Liver (tissue), 9 donors: ENCODE results near the gene MICAL2. TPM values are rescaled to one million over a fixed set of nuclear protein-coding genes. Genes with fewer than 3 reads are reported as not detected.

ENCODE experiments used
- DNase-seq: peaks from one replicate; pipeline ENCODE4 v3.0.0-alpha.2; 2017; ENCODE audit warnings: low spot score
- H3K27ac ChIP-seq, 2 donors: one replicate each; pipeline ENCODE4 v1.7.0; 2013; ENCODE audit warnings: inconsistent platforms in 2 of 2, low read length in 2 of 2, control low read depth in 1 of 2, low read depth in 1 of 2, mild to moderate bottlenecking in 1 of 2
- H3K27me3 ChIP-seq, 4 donors: one replicate each; pipeline versions ENCODE4 v1.6.1 to v1.7.0; 2013; ENCODE audit warnings: low read length in 3 of 4, inconsistent platforms in 1 of 4, mild to moderate bottlenecking in 1 of 4, moderate library complexity in 1 of 4; ENCODE audit not compliant: control insufficient read depth in 4 of 4, insufficient read depth in 4 of 4
- H3K36me3 ChIP-seq, 4 donors: one replicate each; pipeline versions ENCODE4 v1.6.1 to v1.7.0; 2013; ENCODE audit warnings: low read length in 3 of 4, mild to moderate bottlenecking in 3 of 4, low read depth in 1 of 4, moderate library complexity in 1 of 4; ENCODE audit not compliant: control insufficient read depth in 4 of 4, insufficient read depth in 3 of 4
- H3K4me1 ChIP-seq, 4 donors: one replicate each; pipeline versions ENCODE4 v1.6.1 to v1.7.0; 2013; ENCODE audit warnings: low read length in 3 of 4, mild to moderate bottlenecking in 3 of 4, moderate library complexity in 1 of 4; ENCODE audit not compliant: control insufficient read depth in 4 of 4, insufficient read depth in 4 of 4
- H3K4me3 ChIP-seq, 3 donors: one replicate each; pipeline versions ENCODE4 v1.6.1 to v1.7.0; 2013; ENCODE audit warnings: low read length in 3 of 3, control low read depth in 1 of 3, low read depth in 1 of 3, mild to moderate bottlenecking in 1 of 3
- H3K9ac ChIP-seq, 2 donors: one replicate each; pipeline ENCODE4 v1.7.0; 2013; ENCODE audit warnings: low read length in 2 of 2, mild to moderate bottlenecking in 2 of 2, moderate library complexity in 2 of 2, control low read depth in 1 of 2, low read depth in 1 of 2
- H3K9me3 ChIP-seq, 4 donors: one replicate each; pipeline versions ENCODE4 v1.6.1 to v1.7.0; 2013; ENCODE audit warnings: low read length in 3 of 4; ENCODE audit not compliant: control insufficient read depth in 4 of 4
- EGR1 ChIP-seq, 2 donors: IDR thresholded peaks; 2 replicates each; pipeline ENCODE4 v1.6.1; 2016 to 2018; ENCODE audit warnings: antibody characterized with exemption in 2 of 2, low read depth in 2 of 2
- FOXA1 ChIP-seq: IDR thresholded peaks from 2 replicates; pipeline ENCODE4 v1.6.1; 2016; ENCODE audit warnings: antibody characterized with exemption
- FOXA2 ChIP-seq: IDR thresholded peaks from 2 replicates; pipeline ENCODE4 v1.6.1; 2016; ENCODE audit warnings: antibody characterized with exemption
- GABPA ChIP-seq, 2 donors: IDR thresholded peaks in 1 of 2; conservative IDR thresholded peaks in 1 of 2; 2 replicates each; pipeline ENCODE4 v1.6.1; 2016; ENCODE audit warnings: antibody characterized with exemption in 2 of 2, mild to moderate bottlenecking in 1 of 2, moderate library complexity in 1 of 2
- HNF4A ChIP-seq, 2 donors: conservative IDR thresholded peaks; 2 replicates each; pipeline ENCODE4 v1.6.1; 2016; ENCODE audit warnings: antibody characterized with exemption in 2 of 2, mild to moderate bottlenecking in 2 of 2
- HNF4G ChIP-seq: IDR thresholded peaks from 2 replicates; pipeline ENCODE4 v1.6.1; 2016; ENCODE audit warnings: antibody characterized with exemption
- JUND ChIP-seq, 2 donors: IDR thresholded peaks; 2 replicates each; pipeline ENCODE4 v1.6.1; 2016; ENCODE audit warnings: antibody characterized with exemption in 2 of 2
- NR2F2 ChIP-seq: IDR thresholded peaks from 2 replicates; pipeline ENCODE4 v1.6.1; 2016; ENCODE audit warnings: antibody characterized with exemption
- RAD21 ChIP-seq, 2 donors: IDR thresholded peaks; 2 replicates each; pipeline ENCODE4 v1.6.1; 2016; ENCODE audit warnings: antibody characterized with exemption in 2 of 2, mild to moderate bottlenecking in 2 of 2
- RXRA ChIP-seq, 2 donors: IDR thresholded peaks; 2 replicates each; pipeline ENCODE4 v1.6.1; 2017 to 2018; ENCODE audit warnings: antibody characterized with exemption in 2 of 2, mild to moderate bottlenecking in 1 of 2
- SP1 ChIP-seq: IDR thresholded peaks from 2 replicates; pipeline ENCODE4 v1.6.1; 2018; ENCODE audit warnings: antibody characterized with exemption, mild to moderate bottlenecking
- TAF1 ChIP-seq: conservative IDR thresholded peaks from 2 replicates; pipeline ENCODE4 v1.6.1; 2016; ENCODE audit warnings: antibody characterized with exemption, mild to moderate bottlenecking
- YY1 ChIP-seq: IDR thresholded peaks from 2 replicates; pipeline ENCODE4 v1.6.1; 2016; ENCODE audit warnings: antibody characterized with exemption, mild to moderate bottlenecking
- WGBS: extraction: QIAGEN DNeasy Blood & Tissue Kit; methylation state at CpG from one replicate; pipeline ENCODE4 v1.1.7; 2013; 5-methylcytosine and 5-hydroxymethylcytosine counted together
- polyA plus RNA-seq, 2 donors: library from polyadenylated mRNA; stranded (reverse) in 1 of 2; unstranded in 1 of 2; fragments of 200-250 nt in 1 of 2; fragments of >200 nt in 1 of 2; fragmentation: Nextera tagmentation in 1 of 2; extraction: Ambion mirVana in 1 of 2; gene quantifications; one replicate each; pipeline versions ENCODE4 v1.2.1 to v1.2.3, GENCODE V29; 2013 to 2015
- total RNA-seq, 2 donors: library from RNA; depleted of rRNA; stranded (reverse); fragments of >200 nt; gene quantifications; one replicate each; pipeline ENCODE4 v1.2.3, GENCODE V29; 2014
- TF ChIP-seq, protein P1 (sequence below): IDR thresholded peaks from 2 replicates; pipeline ENCODE4 v1.6.1; 2016; ENCODE audit warnings: antibody characterized with exemption
- TF ChIP-seq, protein P2 (sequence below): IDR thresholded peaks from 2 replicates; pipeline ENCODE4 v1.6.1; 2016; ENCODE audit warnings: antibody characterized with exemption
- TF ChIP-seq, protein P3 (sequence below): IDR thresholded peaks from 2 replicates; pipeline ENCODE4 v1.6.1; 2016; ENCODE audit warnings: antibody characterized with exemption
- TF ChIP-seq, protein P4 (sequence below): IDR thresholded peaks from 2 replicates; pipeline ENCODE4 v1.6.1; 2016; ENCODE audit warnings: antibody characterized with exemption, mild to moderate bottlenecking
- TF ChIP-seq, protein P5 (sequence below): fragments of 150-350 bp; IDR thresholded peaks from 2 replicates; pipeline ENCODE4 v1.5.1; 2017; ENCODE audit warnings: improper control_type of control experiment, low read depth, low read length; ENCODE audit not compliant: missing input control
- donor health status: healthy.
- donor health status: healthy.
- donor health status: healthy.
- donor health status: healthy.
- donor health status: healthy.

Gene MICAL2
- total and polyA plus RNA-seq, 4 donors, result 17.5 to 113 (median 42.9) TPM

DNA sequence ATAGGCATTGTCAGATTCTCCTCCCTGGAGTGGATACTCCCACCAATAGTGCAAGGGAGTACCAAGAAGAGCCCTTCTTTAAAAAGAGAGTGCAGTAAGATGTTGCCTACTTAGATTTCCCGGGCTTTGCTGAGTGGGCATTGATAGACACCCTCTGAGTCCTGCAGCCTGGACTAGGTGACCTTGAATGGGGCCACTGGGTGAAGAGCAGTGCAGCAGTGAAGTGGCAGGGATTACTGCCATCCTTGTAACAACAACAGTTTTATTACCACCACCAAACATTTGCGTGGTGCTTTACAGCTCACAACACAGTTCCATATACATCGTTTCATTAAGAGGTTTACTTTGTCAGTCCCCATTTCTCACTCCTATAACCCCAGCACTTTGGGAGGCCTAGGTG lies 59.4 kb downstream of the MICAL2 start:
- 87% methylated on average over 3 of the region's 3 CpGs for WGBS
- H3K4me1 ChIP-seq, result no peaks in the 10 kb centered on the region
- H3K9me3 ChIP-seq, result peaks cover 0 to 1% (median 0%) of the 10 kb centered on the region in 4 donors
- H3K36me3 ChIP-seq, result peaks cover 0 to 5% (median 0%) of the 10 kb centered on the region in 4 donors
- TF ChIP-seq HNF4G (no peak), EGR1 (IDR thresholded peaks at IDR 0.05; ENCODE audit: low read depth in 2 of 2) (no peak), GABPA (IDR thresholded peaks at IDR 0.05 in 1 of 2, conservative IDR thresholded peaks at IDR 0.05 in 1 of 2) (no peak), HNF4A (conservative IDR thresholded peaks at IDR 0.05) (no peak), RXRA (IDR thresholded peaks at IDR 0.05) (no peak), NR2F2 (no peak), FOXA1 (no peak), YY1 (no peak), JUND (IDR thresholded peaks at IDR 0.05) (no peak), RAD21 (IDR thresholded peaks at IDR 0.05) (no peak), SP1 (no peak), TAF1 (no peak), FOXA2 (no peak)
- TF ChIP-seq, protein P1, sequence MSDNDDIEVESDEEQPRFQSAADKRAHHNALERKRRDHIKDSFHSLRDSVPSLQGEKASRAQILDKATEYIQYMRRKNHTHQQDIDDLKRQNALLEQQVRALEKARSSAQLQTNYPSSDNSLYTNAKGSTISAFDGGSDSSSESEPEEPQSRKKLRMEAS, result no peak
- TF ChIP-seq, protein P2, sequence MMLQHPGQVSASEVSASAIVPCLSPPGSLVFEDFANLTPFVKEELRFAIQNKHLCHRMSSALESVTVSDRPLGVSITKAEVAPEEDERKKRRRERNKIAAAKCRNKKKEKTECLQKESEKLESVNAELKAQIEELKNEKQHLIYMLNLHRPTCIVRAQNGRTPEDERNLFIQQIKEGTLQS, result no peak
- TF ChIP-seq, protein P3, sequence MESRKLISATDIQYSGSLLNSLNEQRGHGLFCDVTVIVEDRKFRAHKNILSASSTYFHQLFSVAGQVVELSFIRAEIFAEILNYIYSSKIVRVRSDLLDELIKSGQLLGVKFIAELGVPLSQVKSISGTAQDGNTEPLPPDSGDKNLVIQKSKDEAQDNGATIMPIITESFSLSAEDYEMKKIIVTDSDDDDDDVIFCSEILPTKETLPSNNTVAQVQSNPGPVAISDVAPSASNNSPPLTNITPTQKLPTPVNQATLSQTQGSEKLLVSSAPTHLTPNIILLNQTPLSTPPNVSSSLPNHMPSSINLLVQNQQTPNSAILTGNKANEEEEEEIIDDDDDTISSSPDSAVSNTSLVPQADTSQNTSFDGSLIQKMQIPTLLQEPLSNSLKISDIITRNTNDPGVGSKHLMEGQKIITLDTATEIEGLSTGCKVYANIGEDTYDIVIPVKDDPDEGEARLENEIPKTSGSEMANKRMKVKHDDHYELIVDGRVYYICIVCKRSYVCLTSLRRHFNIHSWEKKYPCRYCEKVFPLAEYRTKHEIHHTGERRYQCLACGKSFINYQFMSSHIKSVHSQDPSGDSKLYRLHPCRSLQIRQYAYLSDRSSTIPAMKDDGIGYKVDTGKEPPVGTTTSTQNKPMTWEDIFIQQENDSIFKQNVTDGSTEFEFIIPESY, result no peak
- TF ChIP-seq, protein P4, sequence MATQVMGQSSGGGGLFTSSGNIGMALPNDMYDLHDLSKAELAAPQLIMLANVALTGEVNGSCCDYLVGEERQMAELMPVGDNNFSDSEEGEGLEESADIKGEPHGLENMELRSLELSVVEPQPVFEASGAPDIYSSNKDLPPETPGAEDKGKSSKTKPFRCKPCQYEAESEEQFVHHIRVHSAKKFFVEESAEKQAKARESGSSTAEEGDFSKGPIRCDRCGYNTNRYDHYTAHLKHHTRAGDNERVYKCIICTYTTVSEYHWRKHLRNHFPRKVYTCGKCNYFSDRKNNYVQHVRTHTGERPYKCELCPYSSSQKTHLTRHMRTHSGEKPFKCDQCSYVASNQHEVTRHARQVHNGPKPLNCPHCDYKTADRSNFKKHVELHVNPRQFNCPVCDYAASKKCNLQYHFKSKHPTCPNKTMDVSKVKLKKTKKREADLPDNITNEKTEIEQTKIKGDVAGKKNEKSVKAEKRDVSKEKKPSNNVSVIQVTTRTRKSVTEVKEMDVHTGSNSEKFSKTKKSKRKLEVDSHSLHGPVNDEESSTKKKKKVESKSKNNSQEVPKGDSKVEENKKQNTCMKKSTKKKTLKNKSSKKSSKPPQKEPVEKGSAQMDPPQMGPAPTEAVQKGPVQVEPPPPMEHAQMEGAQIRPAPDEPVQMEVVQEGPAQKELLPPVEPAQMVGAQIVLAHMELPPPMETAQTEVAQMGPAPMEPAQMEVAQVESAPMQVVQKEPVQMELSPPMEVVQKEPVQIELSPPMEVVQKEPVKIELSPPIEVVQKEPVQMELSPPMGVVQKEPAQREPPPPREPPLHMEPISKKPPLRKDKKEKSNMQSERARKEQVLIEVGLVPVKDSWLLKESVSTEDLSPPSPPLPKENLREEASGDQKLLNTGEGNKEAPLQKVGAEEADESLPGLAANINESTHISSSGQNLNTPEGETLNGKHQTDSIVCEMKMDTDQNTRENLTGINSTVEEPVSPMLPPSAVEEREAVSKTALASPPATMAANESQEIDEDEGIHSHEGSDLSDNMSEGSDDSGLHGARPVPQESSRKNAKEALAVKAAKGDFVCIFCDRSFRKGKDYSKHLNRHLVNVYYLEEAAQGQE, result no peak
- TF ChIP-seq, protein P5, sequence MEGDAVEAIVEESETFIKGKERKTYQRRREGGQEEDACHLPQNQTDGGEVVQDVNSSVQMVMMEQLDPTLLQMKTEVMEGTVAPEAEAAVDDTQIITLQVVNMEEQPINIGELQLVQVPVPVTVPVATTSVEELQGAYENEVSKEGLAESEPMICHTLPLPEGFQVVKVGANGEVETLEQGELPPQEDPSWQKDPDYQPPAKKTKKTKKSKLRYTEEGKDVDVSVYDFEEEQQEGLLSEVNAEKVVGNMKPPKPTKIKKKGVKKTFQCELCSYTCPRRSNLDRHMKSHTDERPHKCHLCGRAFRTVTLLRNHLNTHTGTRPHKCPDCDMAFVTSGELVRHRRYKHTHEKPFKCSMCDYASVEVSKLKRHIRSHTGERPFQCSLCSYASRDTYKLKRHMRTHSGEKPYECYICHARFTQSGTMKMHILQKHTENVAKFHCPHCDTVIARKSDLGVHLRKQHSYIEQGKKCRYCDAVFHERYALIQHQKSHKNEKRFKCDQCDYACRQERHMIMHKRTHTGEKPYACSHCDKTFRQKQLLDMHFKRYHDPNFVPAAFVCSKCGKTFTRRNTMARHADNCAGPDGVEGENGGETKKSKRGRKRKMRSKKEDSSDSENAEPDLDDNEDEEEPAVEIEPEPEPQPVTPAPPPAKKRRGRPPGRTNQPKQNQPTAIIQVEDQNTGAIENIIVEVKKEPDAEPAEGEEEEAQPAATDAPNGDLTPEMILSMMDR, result no peak
- no peak overlapping the region for H3K9ac ChIP-seq
- H3K27me3 ChIP-seq, result no peaks in the 10 kb centered on the region
- DNase-seq, result no peak
- no peak overlapping the region for H3K4me3 ChIP-seq
- H3K27ac ChIP-seq, result no peak overlapping the region
